ENCODE data around the gene C2orf78. TPM values are rescaled to one million over a fixed set of nuclear protein-coding genes. Genes with fewer than 3 reads are reported as not detected.

Gene C2orf78
- total RNA-seq, 1 donor from 2014 or later = not detected

GRCh38 chr2:73825408-73825807 is 41.4 kb downstream of the C2orf78 start:
- TF ChIP-seq CTCF (IDR thresholded peaks at IDR 0.05) = no peak
- Mint-ChIP-seq H3K9me3 (ENCODE audit: low read depth) (no peaks in the 10 kb centered on the region), H3K4me3 (ENCODE audit: unreplicated experiment) (no peak overlapping the region), H3K36me3 (ENCODE audit: low read depth) (no peaks in the 10 kb centered on the region), H3K27ac (ENCODE audit: unreplicated experiment) (no peak overlapping the region), H3K4me1 (ENCODE audit: low read depth) (peaks cover 22% of the 10 kb centered on the region), H3K27me3 (ENCODE audit: low read depth) (peaks cover 6% of the 10 kb centered on the region)
- no peak for DNase-seq (ENCODE audit: low spot score)

GRCh38 chr2:73827018-73827417 is 43.0 kb downstream of the C2orf78 start:
- H3K4me3 Mint-ChIP-seq (ENCODE audit: unreplicated experiment) = no peak overlapping the region
- H3K36me3 Mint-ChIP-seq (ENCODE audit: low read depth) = no peaks in the 10 kb centered on the region
- no peaks in the 10 kb centered on the region for H3K27me3 Mint-ChIP-seq (ENCODE audit: low read depth)
- H3K4me1 Mint-ChIP-seq (ENCODE audit: low read depth) = peaks cover 33% of the 10 kb centered on the region
- H3K27ac Mint-ChIP-seq (ENCODE audit: unreplicated experiment) = no peak overlapping the region
- H3K9me3 Mint-ChIP-seq (ENCODE audit: low read depth) = no peaks in the 10 kb centered on the region
- no peak for DNase-seq (ENCODE audit: low spot score)
- TF ChIP-seq CTCF (IDR thresholded peaks at IDR 0.05) = peak; percentile 77

GRCh38 chr2:73827660-73828388 is 43.8 kb downstream of the C2orf78 start:
- no peaks in the 10 kb centered on the region for H3K27me3 Mint-ChIP-seq (ENCODE audit: low read depth)
- no peak overlapping the region for H3K27ac Mint-ChIP-seq (ENCODE audit: unreplicated experiment)
- TF ChIP-seq CTCF (IDR thresholded peaks at IDR 0.05) = no peak
- no peak overlapping the region for H3K4me3 Mint-ChIP-seq (ENCODE audit: unreplicated experiment)
- peaks cover 4% of the 10 kb centered on the region for H3K9me3 Mint-ChIP-seq (ENCODE audit: low read depth)
- peaks cover 38% of the 10 kb centered on the region for H3K4me1 Mint-ChIP-seq (ENCODE audit: low read depth)
- peaks cover 5% of the 10 kb centered on the region for H3K36me3 Mint-ChIP-seq (ENCODE audit: low read depth)
- no peak for DNase-seq (ENCODE audit: low spot score)

GRCh38 chr2:73828389-73828817 is 44.4 kb downstream of the C2orf78 start:
- no peak for DNase-seq (ENCODE audit: low spot score)
- peaks cover 5% of the 10 kb centered on the region for H3K9me3 Mint-ChIP-seq (ENCODE audit: low read depth)
- H3K27ac Mint-ChIP-seq (ENCODE audit: unreplicated experiment) = peak overlapping the region; percentile 99
- H3K36me3 Mint-ChIP-seq (ENCODE audit: low read depth) = peaks cover 6% of the 10 kb centered on the region
- peak overlapping the region; percentile 97 for H3K4me3 Mint-ChIP-seq (ENCODE audit: unreplicated experiment)
- H3K4me1 Mint-ChIP-seq (ENCODE audit: low read depth) = peaks cover 39% of the 10 kb centered on the region
- H3K27me3 Mint-ChIP-seq (ENCODE audit: low read depth) = no peaks in the 10 kb centered on the region
- TF ChIP-seq CTCF (IDR thresholded peaks at IDR 0.05) = no peak

GRCh38 chr2:73828818-73829570 is 45.0 kb downstream of the C2orf78 start, which contains the start of gene STAMBP:
STAMBP (plus strand) TSS chr2:73828961; CDS start chr2:73830857, 1,896 bp downstream.
- H3K4me1 Mint-ChIP-seq (ENCODE audit: low read depth) = peaks cover 38% of the 10 kb centered on the region

More at GRCh38 chr2:73828818-73829570, 45.0 kb downstream of the C2orf78 start, which contains the start of gene STAMBP:
- TF ChIP-seq CTCF (IDR thresholded peaks at IDR 0.05) = peak; percentile 12
- DNase-seq (ENCODE audit: low spot score) = peak; percentile 96
- Mint-ChIP-seq H3K27me3 (ENCODE audit: low read depth) (no peaks in the 10 kb centered on the region), H3K4me3 (ENCODE audit: unreplicated experiment) (peak within 1 kb of the TSS; percentile 97), H3K9me3 (ENCODE audit: low read depth) (peaks cover 5% of the 10 kb centered on the region), H3K36me3 (ENCODE audit: low read depth) (peaks cover 6% of the 10 kb centered on the region), H3K27ac (ENCODE audit: unreplicated experiment) (peak within 1 kb of the TSS; percentile 99)

All from chondrocyte (in vitro differentiated cells).